AG09309 (cell line): ENCODE measurements around the gene AFAP1L2.

Experiments used
- DNase-seq: peaks from one replicate; pipeline ENCODE4 v3.0.0-alpha.2; 2010; ENCODE audit warnings: low read depth
- H3K4me3 ChIP-seq: 2 replicates; pipeline ENCODE4 v1.5.1; 2011; ENCODE audit warnings: mild to moderate bottlenecking, low read depth, low read length, moderate library complexity; ENCODE audit not compliant: control insufficient read depth
- CTCF ChIP-seq: IDR thresholded peaks from 2 replicates; pipeline ENCODE4 v1.5.1; 2011; ENCODE audit warnings: mild to moderate bottlenecking, low read depth, low read length, inconsistent platforms; ENCODE audit not compliant: insufficient read depth, control insufficient read depth; ENCODE audit errors: missing control alignments

AFAP1L2 gene

GRCh38 chr10:114285961-114286441 lies 118.3 kb downstream of the AFAP1L2 start:
- DNase-seq: no peak
- no peak for TF ChIP-seq CTCF
- H3K4me3 ChIP-seq: no peak overlapping the region

GRCh38 chr10:114284346-114285071 lies 119.8 kb downstream of the AFAP1L2 start:
- no peak for DNase-seq
- H3K4me3 ChIP-seq: no peak overlapping the region
- TF ChIP-seq CTCF: no peak

GRCh38 chr10:114283535-114284234 lies 120.6 kb downstream of the AFAP1L2 start:
- no peak for TF ChIP-seq CTCF
- no peak for DNase-seq
- H3K4me3 ChIP-seq: no peak overlapping the region

GRCh38 chr10:114283091-114283490 lies 121.2 kb downstream of the AFAP1L2 start:
- TF ChIP-seq CTCF: no peak
- no peak overlapping the region for H3K4me3 ChIP-seq
- DNase-seq: no peak

GRCh38 chr10:114282526-114282925 lies 121.8 kb downstream of the AFAP1L2 start:
- no peak for DNase-seq
- no peak overlapping the region for H3K4me3 ChIP-seq
- no peak for TF ChIP-seq CTCF

- H3K4me3 ChIP-seq: no peak overlapping the region
- no peak for TF ChIP-seq CTCF
- DNase-seq: no peak
These were observed 122.8 kb downstream of the AFAP1L2 start for GRCh38 chr10:114281461-114281860.

- TF ChIP-seq CTCF: no peak
- H3K4me3 ChIP-seq: no peak overlapping the region
These were observed 123.3 kb downstream of the AFAP1L2 start for GRCh38 chr10:114281006-114281405.

More at GRCh38 chr10:114281006-114281405, 123.3 kb downstream of the AFAP1L2 start:
- DNase-seq: no peak
